ENCODE data around the gene PAMR1. TPM values are rescaled to one million over a fixed set of nuclear protein-coding genes. Genes with fewer than 3 reads are reported as not detected.

Gene PAMR1
- total and polyA plus RNA-seq, 10 of the 15 experiments (the other 5 are each of a cell fraction or from before 2014, with no cell fraction given): 0.04 TPM; not detected in 9

- TF ChIP-seq, protein P1, sequence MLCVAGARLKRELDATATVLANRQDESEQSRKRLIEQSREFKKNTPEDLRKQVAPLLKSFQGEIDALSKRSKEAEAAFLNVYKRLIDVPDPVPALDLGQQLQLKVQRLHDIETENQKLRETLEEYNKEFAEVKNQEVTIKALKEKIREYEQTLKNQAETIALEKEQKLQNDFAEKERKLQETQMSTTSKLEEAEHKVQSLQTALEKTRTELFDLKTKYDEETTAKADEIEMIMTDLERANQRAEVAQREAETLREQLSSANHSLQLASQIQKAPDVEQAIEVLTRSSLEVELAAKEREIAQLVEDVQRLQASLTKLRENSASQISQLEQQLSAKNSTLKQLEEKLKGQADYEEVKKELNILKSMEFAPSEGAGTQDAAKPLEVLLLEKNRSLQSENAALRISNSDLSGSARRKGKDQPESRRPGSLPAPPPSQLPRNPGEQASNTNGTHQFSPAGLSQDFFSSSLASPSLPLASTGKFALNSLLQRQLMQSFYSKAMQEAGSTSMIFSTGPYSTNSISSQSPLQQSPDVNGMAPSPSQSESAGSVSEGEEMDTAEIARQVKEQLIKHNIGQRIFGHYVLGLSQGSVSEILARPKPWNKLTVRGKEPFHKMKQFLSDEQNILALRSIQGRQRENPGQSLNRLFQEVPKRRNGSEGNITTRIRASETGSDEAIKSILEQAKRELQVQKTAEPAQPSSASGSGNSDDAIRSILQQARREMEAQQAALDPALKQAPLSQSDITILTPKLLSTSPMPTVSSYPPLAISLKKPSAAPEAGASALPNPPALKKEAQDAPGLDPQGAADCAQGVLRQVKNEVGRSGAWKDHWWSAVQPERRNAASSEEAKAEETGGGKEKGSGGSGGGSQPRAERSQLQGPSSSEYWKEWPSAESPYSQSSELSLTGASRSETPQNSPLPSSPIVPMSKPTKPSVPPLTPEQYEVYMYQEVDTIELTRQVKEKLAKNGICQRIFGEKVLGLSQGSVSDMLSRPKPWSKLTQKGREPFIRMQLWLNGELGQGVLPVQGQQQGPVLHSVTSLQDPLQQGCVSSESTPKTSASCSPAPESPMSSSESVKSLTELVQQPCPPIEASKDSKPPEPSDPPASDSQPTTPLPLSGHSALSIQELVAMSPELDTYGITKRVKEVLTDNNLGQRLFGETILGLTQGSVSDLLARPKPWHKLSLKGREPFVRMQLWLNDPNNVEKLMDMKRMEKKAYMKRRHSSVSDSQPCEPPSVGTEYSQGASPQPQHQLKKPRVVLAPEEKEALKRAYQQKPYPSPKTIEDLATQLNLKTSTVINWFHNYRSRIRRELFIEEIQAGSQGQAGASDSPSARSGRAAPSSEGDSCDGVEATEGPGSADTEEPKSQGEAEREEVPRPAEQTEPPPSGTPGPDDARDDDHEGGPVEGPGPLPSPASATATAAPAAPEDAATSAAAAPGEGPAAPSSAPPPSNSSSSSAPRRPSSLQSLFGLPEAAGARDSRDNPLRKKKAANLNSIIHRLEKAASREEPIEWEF (IDR thresholded peaks at IDR 0.05; ENCODE audit: insufficient replicate concordance, low read depth, low read length): no peak
- TF ChIP-seq CBX3 (IDR thresholded peaks at IDR 0.05; ENCODE audit: borderline replicate concordance, low read depth): no peak
- TF ChIP-seq FOS (IDR thresholded peaks at IDR 0.05; ENCODE audit: borderline replicate concordance, extremely low read depth, insufficient read length): no peak
- TF ChIP-seq BRCA1 (IDR thresholded peaks at IDR 0.05; ENCODE audit: low read depth, low read length): no peak
- no peak for TF ChIP-seq BHLHE40 (IDR thresholded peaks at IDR 0.05; ENCODE audit: borderline replicate concordance in 1 of 2, low read depth in 2 of 2, low read length in 1 of 2)
- TF ChIP-seq ETV6 (conservative IDR thresholded peaks at IDR 0.05 in 1 of 2, IDR thresholded peaks at IDR 0.05 in 1 of 2; ENCODE audit: borderline replicate concordance in 1 of 2, low read depth in 1 of 2): no peak
- TF ChIP-seq CREM (IDR thresholded peaks at IDR 0.05; ENCODE audit: low read depth): no peak
- no peak for TF ChIP-seq RFX5 (IDR thresholded peaks at IDR 0.05; ENCODE audit: low read depth, low read length)
- no peak for TF ChIP-seq SIX5 (IDR thresholded peaks at IDR 0.05; ENCODE audit: low read depth, low read length, severe bottlenecking)
- TF ChIP-seq, protein P2, sequence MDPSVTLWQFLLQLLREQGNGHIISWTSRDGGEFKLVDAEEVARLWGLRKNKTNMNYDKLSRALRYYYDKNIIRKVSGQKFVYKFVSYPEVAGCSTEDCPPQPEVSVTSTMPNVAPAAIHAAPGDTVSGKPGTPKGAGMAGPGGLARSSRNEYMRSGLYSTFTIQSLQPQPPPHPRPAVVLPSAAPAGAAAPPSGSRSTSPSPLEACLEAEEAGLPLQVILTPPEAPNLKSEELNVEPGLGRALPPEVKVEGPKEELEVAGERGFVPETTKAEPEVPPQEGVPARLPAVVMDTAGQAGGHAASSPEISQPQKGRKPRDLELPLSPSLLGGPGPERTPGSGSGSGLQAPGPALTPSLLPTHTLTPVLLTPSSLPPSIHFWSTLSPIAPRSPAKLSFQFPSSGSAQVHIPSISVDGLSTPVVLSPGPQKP (IDR thresholded peaks at IDR 0.05; ENCODE audit: low read depth, low read length): no peak
- TF ChIP-seq JUND (IDR thresholded peaks at IDR 0.05; ENCODE audit: low read depth, low read length): no peak
- TF ChIP-seq, protein P3, sequence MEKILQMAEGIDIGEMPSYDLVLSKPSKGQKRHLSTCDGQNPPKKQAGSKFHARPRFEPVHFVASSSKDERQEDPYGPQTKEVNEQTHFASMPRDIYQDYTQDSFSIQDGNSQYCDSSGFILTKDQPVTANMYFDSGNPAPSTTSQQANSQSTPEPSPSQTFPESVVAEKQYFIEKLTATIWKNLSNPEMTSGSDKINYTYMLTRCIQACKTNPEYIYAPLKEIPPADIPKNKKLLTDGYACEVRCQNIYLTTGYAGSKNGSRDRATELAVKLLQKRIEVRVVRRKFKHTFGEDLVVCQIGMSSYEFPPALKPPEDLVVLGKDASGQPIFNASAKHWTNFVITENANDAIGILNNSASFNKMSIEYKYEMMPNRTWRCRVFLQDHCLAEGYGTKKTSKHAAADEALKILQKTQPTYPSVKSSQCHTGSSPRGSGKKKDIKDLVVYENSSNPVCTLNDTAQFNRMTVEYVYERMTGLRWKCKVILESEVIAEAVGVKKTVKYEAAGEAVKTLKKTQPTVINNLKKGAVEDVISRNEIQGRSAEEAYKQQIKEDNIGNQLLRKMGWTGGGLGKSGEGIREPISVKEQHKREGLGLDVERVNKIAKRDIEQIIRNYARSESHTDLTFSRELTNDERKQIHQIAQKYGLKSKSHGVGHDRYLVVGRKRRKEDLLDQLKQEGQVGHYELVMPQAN (conservative IDR thresholded peaks at IDR 0.05): no peak
- TF ChIP-seq REST (IDR thresholded peaks at IDR 0.05; ENCODE audit: low read depth, low read length): no peak
- no peak for TF ChIP-seq EZH2 (IDR thresholded peaks at IDR 0.05; ENCODE audit: borderline replicate concordance, control insufficient read depth, low read depth, low read length)
These were observed at the start of gene PAMR1 (continued) for GRCh38 chr11:35525501-35526175.
